Measurements from ENCODE around the gene WDCP.
A peak's percentile ranks its signal among the peaks of the same experiment; 100 is the strongest.
"Not testable (repeated sequence)": the region's sequence is repeated elsewhere in the genome, so short reads cannot be mapped to it uniquely, and the experiment has no call there.

WDCP gene

GRCh38 chr2:24046930-24047702 is at the start of gene WDCP:
Gene WDCP, minus strand, starts transcription at chr2:24047391. Its CDS starts 7,897 bp downstream, at chr2:24039494.
- peak; percentile 99 for DNase-seq (ENCODE audit: low read depth)

- not testable (repeated sequence) for DNase-seq (ENCODE audit: low read depth)
Measured at GRCh38 chr2:24095171-24095677, 48.0 kb upstream of the WDCP start.

GRCh38 chr2:24093270-24093669 is 46.1 kb upstream of the WDCP start:
- not testable (repeated sequence) for DNase-seq (ENCODE audit: low read depth)

- no peak for DNase-seq (ENCODE audit: low read depth)
Measured at GRCh38 chr2:24088821-24089359, 41.7 kb upstream of the WDCP start.

- no peak for DNase-seq (ENCODE audit: low read depth)
Measured at GRCh38 chr2:24087032-24087431, 39.8 kb upstream of the WDCP start.

GRCh38 chr2:24086241-24086640 is 39.0 kb upstream of the WDCP start:
- no peak for DNase-seq (ENCODE audit: low read depth)

- no peak for DNase-seq (ENCODE audit: low read depth)
Measured at GRCh38 chr2:24085200-24085489, 38.0 kb upstream of the WDCP start.

- DNase-seq (ENCODE audit: low read depth) = peak; percentile 77
Measured at GRCh38 chr2:24084386-24085199, 37.4 kb upstream of the WDCP start, which contains the start of gene TP53I3. Gene TP53I3, minus strand, starts transcription at chr2:24084834. Its CDS starts 508 bp downstream, at chr2:24084326.

GRCh38 chr2:24083567-24084385 is 36.6 kb upstream of the WDCP start:
- peak; percentile 66 for DNase-seq (ENCODE audit: low read depth)

GRCh38 chr2:24082787-24083566 is 35.8 kb upstream of the WDCP start:
- no peak for DNase-seq (ENCODE audit: low read depth)

GRCh38 chr2:24080701-24081100 is 33.5 kb upstream of the WDCP start:
- DNase-seq (ENCODE audit: low read depth) = no peak

GRCh38 chr2:24077879-24078278 is 30.7 kb upstream of the WDCP start:
- no peak for DNase-seq (ENCODE audit: low read depth)

- no peak for DNase-seq (ENCODE audit: low read depth)
Measured at GRCh38 chr2:24077535-24077877, 30.3 kb upstream of the WDCP start.

GRCh38 chr2:24076849-24077534 is 29.8 kb upstream of the WDCP start:
- no peak for DNase-seq (ENCODE audit: low read depth)

GRCh38 chr2:24075915-24076848 is 29.0 kb upstream of the WDCP start, which contains the start of gene SF3B6:
Gene SF3B6, minus strand, starts transcription at chr2:24076326. Its CDS starts 97 bp downstream, at chr2:24076229.
- peak; percentile 99 for DNase-seq (ENCODE audit: low read depth)

GRCh38 chr2:24075259-24075658 is 28.1 kb upstream of the WDCP start:
- no peak for DNase-seq (ENCODE audit: low read depth)

GRCh38 chr2:24073816-24074215 is 26.6 kb upstream of the WDCP start:
- DNase-seq (ENCODE audit: low read depth) = no peak

- no peak for DNase-seq (ENCODE audit: low read depth)
Measured at GRCh38 chr2:24072259-24072658, 25.1 kb upstream of the WDCP start.

GRCh38 chr2:24065341-24065740 is 18.1 kb upstream of the WDCP start:
- DNase-seq (ENCODE audit: low read depth) = no peak

All from stromal cell of bone marrow (primary cell).